HG03097 (cell line): ENCODE results near the gene NSL1.

Experiments used
- ATAC-seq: cut with Tn5 transposase; IDR thresholded peaks from one replicate; pipeline ENCODE4 v1.9.1; 2021; ENCODE audit not compliant: unreplicated experiment, low FRiP score

Gene NSL1, protein sequence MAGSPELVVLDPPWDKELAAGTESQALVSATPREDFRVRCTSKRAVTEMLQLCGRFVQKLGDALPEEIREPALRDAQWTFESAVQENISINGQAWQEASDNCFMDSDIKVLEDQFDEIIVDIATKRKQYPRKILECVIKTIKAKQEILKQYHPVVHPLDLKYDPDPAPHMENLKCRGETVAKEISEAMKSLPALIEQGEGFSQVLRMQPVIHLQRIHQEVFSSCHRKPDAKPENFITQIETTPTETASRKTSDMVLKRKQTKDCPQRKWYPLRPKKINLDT

DNA sequence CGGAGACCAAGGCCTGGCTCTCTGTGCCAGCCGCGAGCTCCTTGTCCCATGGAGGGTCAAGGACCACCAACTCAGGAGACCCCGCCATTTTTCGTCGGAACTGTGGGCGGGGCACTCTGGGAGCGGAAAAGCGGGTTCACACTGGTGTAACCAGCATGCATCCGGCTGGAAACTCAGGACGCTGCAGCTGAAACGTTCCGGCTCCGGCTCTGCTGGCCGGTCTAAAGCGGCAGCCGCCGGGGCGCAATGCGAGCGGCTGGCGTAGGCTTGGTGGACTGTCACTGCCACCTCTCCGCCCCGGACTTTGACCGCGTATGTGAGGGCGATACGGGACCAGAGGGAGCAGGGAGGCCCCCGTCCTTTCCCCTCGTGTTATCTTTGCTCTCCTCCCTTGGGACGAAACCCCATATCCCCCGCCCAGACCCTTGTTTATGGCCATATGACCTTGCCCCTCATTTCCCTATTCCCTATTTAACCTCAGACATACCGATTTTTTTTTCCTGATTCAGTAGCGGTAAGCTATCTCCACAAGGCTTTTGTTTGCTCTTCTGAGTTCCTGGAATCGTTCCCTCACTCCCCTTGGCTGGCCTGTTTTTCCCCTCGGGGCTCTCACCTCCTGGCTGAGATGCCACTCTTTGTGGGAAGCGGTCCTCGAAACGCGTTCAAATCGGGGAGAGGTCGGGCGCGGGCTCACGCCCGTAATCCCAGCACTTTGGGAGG is at the start of gene NSL1, which contains the start of gene TATDN3:
TSS of gene NSL1 (minus strand) at position 102 of the 720 bp plus-strand sequence. CDS start at position 88, 14 bp downstream.
TSS of gene TATDN3 (plus strand) at position 219 of the 720 bp plus-strand sequence. CDS start at position 247, 28 bp downstream.
- ATAC-seq: peak; percentile 73

- no peak for ATAC-seq
Observed at GRCh38 chr1:212838145-212838544, 46.6 kb upstream of the NSL1 start.

GRCh38 chr1:212833211-212834207 is 41.9 kb upstream of the NSL1 start:
- ATAC-seq: peak; percentile 72

GRCh38 chr1:212828395-212828794 is 36.8 kb upstream of the NSL1 start:
- ATAC-seq: no peak

DNA sequence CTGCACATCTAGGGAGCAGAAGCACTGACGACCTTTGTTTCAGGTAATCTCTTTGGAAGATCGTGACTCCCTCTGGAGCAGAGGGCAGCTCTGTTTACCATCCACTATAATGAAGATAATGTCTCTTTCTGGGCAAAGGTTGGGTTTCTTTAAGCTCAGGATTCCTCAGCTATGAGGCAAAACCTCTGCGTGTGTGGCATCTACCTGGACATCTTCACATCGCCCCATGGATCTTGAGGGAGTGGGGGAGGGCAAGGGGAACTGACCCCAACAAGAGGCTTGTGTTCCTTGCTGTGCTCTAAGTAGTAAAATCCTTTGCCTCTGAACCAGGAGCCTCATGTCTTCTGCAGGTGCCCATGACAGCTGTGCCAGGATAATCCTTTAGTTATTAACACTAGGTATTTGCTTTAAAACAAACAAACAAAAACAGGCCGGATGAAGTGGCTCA is 36.3 kb upstream of the NSL1 start:
- no peak for ATAC-seq

DNA sequence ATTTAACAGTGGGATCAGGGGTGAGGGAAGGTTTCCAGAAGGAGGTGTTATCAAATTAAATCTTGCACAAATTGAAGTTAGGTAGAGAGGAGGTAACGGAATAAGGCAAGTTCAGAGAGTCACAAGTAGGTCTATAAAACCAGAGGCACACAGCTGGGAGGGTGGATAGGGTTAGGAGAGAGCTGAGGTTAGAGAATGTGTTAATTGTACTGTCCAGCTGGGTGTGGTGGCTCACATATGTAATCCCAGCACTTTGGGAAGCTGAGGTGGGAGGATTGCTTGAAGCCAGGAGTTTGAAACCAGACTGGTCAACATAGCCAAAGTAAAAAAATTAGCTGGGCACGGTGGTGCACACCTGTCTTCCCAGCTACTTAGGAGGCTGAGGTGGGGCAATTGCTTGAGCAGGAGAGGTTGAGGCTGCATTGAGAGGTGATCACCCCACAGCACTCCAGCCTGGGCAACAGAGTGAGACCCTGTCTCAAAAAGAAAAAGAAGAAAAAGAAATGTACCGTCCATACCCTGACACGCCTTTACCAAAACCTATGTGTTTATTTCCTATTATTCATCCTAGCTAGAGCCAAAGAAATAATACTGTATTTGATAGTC is 35.7 kb upstream of the NSL1 start:
- no peak for ATAC-seq

DNA sequence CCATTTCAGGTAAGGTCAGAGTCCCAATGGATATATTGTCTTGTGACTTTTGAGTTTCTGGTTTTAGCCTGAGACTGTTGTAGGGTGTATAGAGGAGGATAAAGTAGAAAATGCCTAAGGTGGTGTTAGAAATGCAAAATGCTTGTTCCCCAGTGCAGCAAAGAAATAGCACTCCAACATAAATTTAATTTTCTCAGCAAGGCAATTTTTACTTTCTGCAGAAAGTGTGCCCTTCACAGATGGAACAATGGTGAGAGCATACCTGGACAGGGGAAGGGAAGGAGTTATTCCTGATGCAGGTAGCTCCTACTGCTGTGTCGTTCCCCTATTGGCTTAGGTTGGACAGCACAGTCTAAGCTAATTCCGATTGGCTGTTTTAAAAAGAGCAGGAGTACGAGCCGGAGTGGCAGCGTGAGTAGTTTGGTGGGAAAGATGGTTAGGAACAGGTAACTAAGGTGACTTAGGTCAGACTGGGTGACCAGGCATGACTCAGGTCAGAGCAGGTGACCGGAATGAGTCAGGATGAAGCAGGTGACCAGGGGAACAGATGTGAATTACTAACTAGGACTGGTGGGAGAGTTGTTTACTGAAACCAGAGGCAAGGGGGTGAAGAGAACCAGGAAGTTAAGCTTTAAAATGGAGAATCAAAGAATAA is 34.3 kb upstream of the NSL1 start:
- ATAC-seq: no peak

- no peak for ATAC-seq
Observed at GRCh38 chr1:212824201-212824600, 32.6 kb upstream of the NSL1 start.

DNA sequence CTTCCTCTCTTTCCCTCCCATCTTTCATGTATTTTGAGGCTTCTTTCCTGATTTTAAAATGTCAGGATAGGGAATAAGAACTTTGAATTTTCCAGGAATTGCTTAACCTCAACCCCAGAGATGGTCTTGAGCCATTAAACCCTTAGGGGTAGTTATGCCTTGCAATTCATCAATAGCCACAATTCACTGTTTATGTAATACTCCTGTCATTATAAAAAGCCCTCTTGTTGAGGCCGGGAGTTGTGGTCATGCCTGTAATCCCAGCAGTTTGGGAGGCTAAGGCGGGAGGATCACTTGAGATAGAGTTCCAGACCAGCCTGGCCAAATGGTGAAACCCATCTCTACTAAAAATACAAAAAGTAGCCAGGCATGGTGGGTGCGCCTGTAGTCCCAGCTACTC is 31.4 kb upstream of the NSL1 start:
- ATAC-seq: no peak

GRCh38 chr1:212820969-212821368 is 29.4 kb upstream of the NSL1 start:
- ATAC-seq: no peak

DNA sequence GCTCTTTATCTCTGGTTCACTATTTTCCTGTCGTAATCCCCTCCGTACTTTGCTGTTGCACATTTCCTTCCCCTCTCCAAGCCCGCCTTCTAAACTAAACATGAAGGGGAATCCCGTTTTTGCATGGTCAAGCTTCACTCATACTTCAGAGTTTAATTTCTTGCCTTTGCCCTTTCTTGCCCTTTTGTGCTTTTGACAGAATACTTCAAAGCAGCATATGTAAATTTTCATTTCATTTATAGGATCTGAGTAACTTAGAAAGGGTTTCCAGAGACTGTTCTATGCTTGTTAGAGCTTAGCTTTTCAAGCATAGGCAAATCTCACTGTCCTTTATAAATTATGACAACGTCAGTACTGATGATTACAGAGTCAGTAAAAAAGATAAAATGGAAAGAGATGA is 28.1 kb upstream of the NSL1 start:
- no peak for ATAC-seq

- ATAC-seq: no peak
Observed at GRCh38 chr1:212816567-212817278, 25.1 kb upstream of the NSL1 start.

DNA sequence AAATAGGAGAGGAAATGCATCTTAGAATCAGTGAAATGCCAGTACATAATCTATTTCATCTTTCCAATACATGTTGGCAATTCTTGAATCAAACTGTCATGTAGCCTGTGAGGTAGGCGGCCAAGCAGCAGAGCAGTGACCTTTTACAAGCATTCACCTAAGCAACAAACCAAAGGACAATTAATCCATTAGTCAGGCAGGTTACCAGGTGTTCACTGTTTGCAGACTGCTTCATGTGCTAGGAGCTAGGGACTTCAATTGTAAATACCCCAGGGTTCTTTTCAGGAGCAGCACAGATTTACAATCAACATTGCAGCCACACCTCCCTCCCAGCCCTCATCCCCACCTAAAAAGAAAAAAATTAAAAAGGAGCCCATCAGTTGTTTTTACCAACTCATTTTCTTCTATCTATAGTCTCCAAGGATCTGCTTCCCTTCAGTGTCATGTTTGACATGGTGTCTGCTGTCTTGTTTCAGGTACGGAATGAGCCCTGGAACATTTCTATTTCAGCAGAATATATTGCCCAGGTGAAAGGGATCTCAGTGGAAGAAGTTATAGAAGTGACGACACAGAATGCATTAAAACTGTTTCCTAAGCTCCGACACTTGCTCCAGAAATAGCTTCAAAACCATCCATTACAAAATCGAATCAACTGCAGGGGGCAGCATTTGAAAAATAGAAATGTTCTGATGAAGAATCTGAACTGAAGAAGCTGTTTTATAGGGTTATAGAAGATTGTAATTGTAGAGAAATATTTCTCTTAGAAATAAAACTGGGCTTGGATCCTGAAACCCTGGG is 23.2 kb upstream of the NSL1 start:
- no peak for ATAC-seq

- no peak for ATAC-seq
Observed at GRCh38 chr1:212805767-212806166, 14.2 kb upstream of the NSL1 start.

DNA sequence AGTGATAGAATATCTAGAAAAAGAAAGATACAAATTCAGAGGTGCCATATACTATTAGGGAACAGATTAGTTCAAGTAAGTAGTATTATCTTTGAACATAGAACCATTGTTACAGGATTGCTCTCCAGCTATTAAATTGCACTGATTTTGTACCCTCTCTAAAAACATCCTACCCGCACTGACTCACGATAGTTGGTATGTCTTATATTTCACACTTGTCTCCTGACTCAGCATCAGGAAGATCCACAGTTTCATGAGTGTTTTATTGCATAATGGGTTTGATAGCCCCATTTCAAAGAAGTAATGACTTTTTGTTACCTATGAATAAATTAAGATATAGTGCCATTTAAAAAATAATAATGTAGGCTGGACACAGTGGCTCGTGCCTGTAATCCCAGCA is 6.1 kb upstream of the NSL1 start:
- no peak for ATAC-seq

GRCh38 chr1:212794561-212795014 is 3.0 kb upstream of the NSL1 start:
- peak; percentile 69 for ATAC-seq

GRCh38 chr1:212792396-212792908 is 875 bp upstream of the NSL1 start:
- ATAC-seq: no peak

- ATAC-seq: no peak
Observed at GRCh38 chr1:212791261-212791675, 309 bp downstream of the NSL1 start.
